ENCODE results near the gene CASKIN2. TPM values are rescaled to one million over a fixed set of nuclear protein-coding genes. Genes with fewer than 3 reads are reported as not detected.

Gene CASKIN2
- total RNA-seq, 2 experiments from 2014 or later: 1.0 TPM; not detected in 1

GRCh38 chr17:75557852-75558665, 42.7 kb upstream of the CASKIN2 start:
- TF ChIP-seq EZH2phosphoT487 (IDR thresholded peaks at IDR 0.05; ENCODE audit: borderline replicate concordance, low read depth, low read length) (no peak), CTCF (conservative IDR thresholded peaks at IDR 0.05; ENCODE audit: low read length) (no peak)
- no TSS peak for BruUV-seq (replicated peaks)
- no peaks in the 10 kb centered on the region for H3K9me3 ChIP-seq (ENCODE audit: low read length)
- no peak overlapping the region for H3K27ac ChIP-seq (ENCODE audit: low read depth, low read length, poor library complexity, severe bottlenecking)
- no peaks in the 10 kb centered on the region for H3K9me2 ChIP-seq (ENCODE audit: insufficient read depth, low read length)
- no peaks in the 10 kb centered on the region for H3K36me3 ChIP-seq (ENCODE audit: insufficient read depth, low read length)
- no peak overlapping the region for H3K4me2 ChIP-seq (ENCODE audit: low read length)
- H3K79me2 ChIP-seq (ENCODE audit: insufficient read depth, low read depth, low read length): no peaks in the 10 kb centered on the region
- ChIA-PET CTCF (ENCODE audit: unreplicated experiment) (no interaction called here), POLR2A (interaction anchor here (0.6 kb wide), 1 partner anchor 446 kb away, joined by 3 read pairs; no protein-coding TSS in a partner anchor)
- H3K4me1 ChIP-seq (ENCODE audit: insufficient read depth, low read length, poor library complexity, severe bottlenecking): no peaks in the 10 kb centered on the region
- no peak overlapping the region for H2AFZ ChIP-seq (ENCODE audit: low read length)
- intact Hi-C loops (cut with micrococcal nuclease; ENCODE audit: unreplicated experiment): no loop called here
- no peaks in the 10 kb centered on the region for H4K20me1 ChIP-seq (ENCODE audit: insufficient read depth, low read length)
- no peak for DNase-seq (ENCODE audit: low spot score)
- no peak overlapping the region for H3K4me3 ChIP-seq (ENCODE audit: low read depth, low read length, poor library complexity, severe bottlenecking)

GRCh38 chr17:75557075-75557851, 41.9 kb upstream of the CASKIN2 start:
- H3K27ac ChIP-seq (ENCODE audit: low read depth, low read length, poor library complexity, severe bottlenecking): no peak overlapping the region
- no peak overlapping the region for H2AFZ ChIP-seq (ENCODE audit: low read length)
- intact Hi-C loops (cut with micrococcal nuclease; ENCODE audit: unreplicated experiment): no loop called here
- no TSS peak for BruUV-seq (replicated peaks)
- POLR2A ChIA-PET: interaction anchor here (0.6 kb wide), 1 partner anchor 446 kb away, joined by 3 read pairs; no protein-coding TSS in a partner anchor
- no peaks in the 10 kb centered on the region for H3K4me1 ChIP-seq (ENCODE audit: insufficient read depth, low read length, poor library complexity, severe bottlenecking)
- H3K9me3 ChIP-seq (ENCODE audit: low read length): no peaks in the 10 kb centered on the region
- no peaks in the 10 kb centered on the region for H4K20me1 ChIP-seq (ENCODE audit: insufficient read depth, low read length)
- no peaks in the 10 kb centered on the region for H3K79me2 ChIP-seq (ENCODE audit: insufficient read depth, low read depth, low read length)
- CTCF ChIA-PET (ENCODE audit: unreplicated experiment): no interaction called here
- TF ChIP-seq CTCF (conservative IDR thresholded peaks at IDR 0.05; ENCODE audit: low read length): no peak
- TF ChIP-seq EZH2phosphoT487 (IDR thresholded peaks at IDR 0.05; ENCODE audit: borderline replicate concordance, low read depth, low read length): no peak
- no peak for DNase-seq (ENCODE audit: low spot score)
- no peaks in the 10 kb centered on the region for H3K36me3 ChIP-seq (ENCODE audit: insufficient read depth, low read length)
- H3K9me2 ChIP-seq (ENCODE audit: insufficient read depth, low read length): no peaks in the 10 kb centered on the region
- H3K4me2 ChIP-seq (ENCODE audit: low read length): no peak overlapping the region
- H3K4me3 ChIP-seq (ENCODE audit: low read depth, low read length, poor library complexity, severe bottlenecking): no peak overlapping the region

All from OCI-LY7 (cell line).